Neutrophil (primary cell): ENCODE data around the gene SUMF1.

ENCODE experiments used
- H3K27ac ChIP-seq: fragments of 200-600 bp; sonication (generic); 2 replicates; pipeline ENCODE4 v1.5.1; 2016; ENCODE audit warnings: mild to moderate bottlenecking, moderate library complexity
- H3K27me3 ChIP-seq: fragments of 200-600 bp; sonication (generic); 2 replicates; pipeline ENCODE4 v1.6.0; 2016; ENCODE audit warnings: mild to moderate bottlenecking
- H3K36me3 ChIP-seq: fragments of 200-600 bp; sonication (generic); 2 replicates; pipeline ENCODE4 v1.5.1; 2017
- H3K4me1 ChIP-seq, 2 experiments: fragments of 200-600 bp in 1 of 2; sonication (generic) in 1 of 2; 1 replicate in 1 of 2; 2 replicates in 1 of 2; pipeline versions ENCODE4 v1.5.1 to v1.6.1; 2013 to 2016; ENCODE audit warnings: low read depth in 1 of 2, low read length in 1 of 2, mild to moderate bottlenecking in 1 of 2, moderate library complexity in 1 of 2; ENCODE audit not compliant: control insufficient read depth in 1 of 2, insufficient read depth in 1 of 2
- H3K4me3 ChIP-seq, 2 experiments: fragments of 200-600 bp in 1 of 2; sonication (generic) in 1 of 2; 1 replicate in 1 of 2; 2 replicates in 1 of 2; pipeline ENCODE4 v1.5.1; 2013 to 2016; ENCODE audit warnings: low read depth in 1 of 2, low read length in 1 of 2, mild to moderate bottlenecking in 1 of 2, moderate library complexity in 1 of 2
- H3K9me3 ChIP-seq: fragments of 200-600 bp; sonication (generic); 2 replicates; pipeline ENCODE4 v1.5.1; 2016
- TF ChIP-seq, protein P1 (sequence below): fragments of 200-600 bp; sonication (generic); IDR thresholded peaks from 2 replicates; pipeline ENCODE4 v1.5.1; 2016; ENCODE audit warnings: antibody characterized with exemption

SUMF1 gene

DNA sequence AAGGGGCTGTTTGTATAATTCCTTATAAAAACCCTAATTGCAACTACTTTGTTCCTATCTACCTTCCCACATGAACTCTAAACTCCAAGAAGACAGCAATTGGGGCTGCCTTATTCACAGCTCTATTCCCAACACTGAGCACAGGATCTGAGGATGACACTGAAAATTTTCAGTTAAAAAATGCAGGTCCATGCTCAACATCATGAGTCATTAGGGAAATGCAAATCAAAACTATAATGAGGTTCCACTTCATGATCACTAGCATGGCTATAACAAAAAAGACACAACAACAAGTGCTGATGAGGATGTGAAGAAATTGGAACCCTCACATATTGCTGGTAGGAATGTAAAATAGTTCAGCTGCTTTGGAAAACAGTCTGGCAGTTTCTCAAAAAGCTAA lies 12.9 kb downstream of the SUMF1 start:
- Histone ChIP-seq H3K9me3 (no peaks in the 10 kb centered on the region), H3K27ac (no peak overlapping the region), H3K4me3 (no peak overlapping the region), H3K4me1 (no peaks in the 10 kb centered on the region), H3K36me3 (peaks cover 7% of the 10 kb centered on the region), H3K27me3 (no peaks in the 10 kb centered on the region)
- TF ChIP-seq, protein P1, sequence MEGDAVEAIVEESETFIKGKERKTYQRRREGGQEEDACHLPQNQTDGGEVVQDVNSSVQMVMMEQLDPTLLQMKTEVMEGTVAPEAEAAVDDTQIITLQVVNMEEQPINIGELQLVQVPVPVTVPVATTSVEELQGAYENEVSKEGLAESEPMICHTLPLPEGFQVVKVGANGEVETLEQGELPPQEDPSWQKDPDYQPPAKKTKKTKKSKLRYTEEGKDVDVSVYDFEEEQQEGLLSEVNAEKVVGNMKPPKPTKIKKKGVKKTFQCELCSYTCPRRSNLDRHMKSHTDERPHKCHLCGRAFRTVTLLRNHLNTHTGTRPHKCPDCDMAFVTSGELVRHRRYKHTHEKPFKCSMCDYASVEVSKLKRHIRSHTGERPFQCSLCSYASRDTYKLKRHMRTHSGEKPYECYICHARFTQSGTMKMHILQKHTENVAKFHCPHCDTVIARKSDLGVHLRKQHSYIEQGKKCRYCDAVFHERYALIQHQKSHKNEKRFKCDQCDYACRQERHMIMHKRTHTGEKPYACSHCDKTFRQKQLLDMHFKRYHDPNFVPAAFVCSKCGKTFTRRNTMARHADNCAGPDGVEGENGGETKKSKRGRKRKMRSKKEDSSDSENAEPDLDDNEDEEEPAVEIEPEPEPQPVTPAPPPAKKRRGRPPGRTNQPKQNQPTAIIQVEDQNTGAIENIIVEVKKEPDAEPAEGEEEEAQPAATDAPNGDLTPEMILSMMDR: no peak

DNA sequence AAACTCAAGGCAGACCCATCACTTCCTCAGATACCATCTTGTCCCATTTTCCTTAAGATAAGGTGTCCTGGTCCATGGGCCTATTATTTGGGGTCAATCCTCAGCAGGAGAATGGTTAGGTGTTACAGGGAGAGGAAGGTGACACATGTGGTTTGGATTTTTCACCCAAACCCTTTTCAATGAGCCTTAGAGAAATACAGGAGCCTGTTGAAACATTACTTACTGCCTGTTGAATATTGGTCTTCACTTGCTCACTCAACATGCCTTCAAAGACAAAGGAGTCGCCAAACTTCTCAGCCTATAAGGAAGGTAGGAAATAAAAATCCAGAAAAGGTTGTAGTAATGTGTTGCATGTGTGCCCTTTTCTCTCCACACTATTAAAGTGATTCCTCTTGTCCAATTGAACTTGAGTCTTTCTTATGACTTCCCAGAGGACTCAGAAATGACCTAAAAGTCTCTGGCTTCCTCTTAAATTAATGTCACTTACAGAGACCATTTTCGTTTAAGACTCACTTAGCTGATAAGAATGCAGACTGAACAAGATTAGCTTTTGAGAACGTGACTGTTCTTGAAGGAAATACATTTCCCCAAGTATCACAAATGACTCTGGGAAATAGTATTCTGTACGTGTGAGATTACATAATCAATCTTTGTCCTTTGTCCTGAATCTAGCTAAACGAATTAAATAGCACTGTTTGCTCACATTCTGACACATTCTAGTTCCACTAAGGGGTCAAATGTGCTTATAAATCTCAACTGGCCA lies 17.8 kb downstream of the SUMF1 start:
- H3K9me3 ChIP-seq: no peaks in the 10 kb centered on the region
- H3K4me3 ChIP-seq: no peak overlapping the region
- H3K36me3 ChIP-seq: peaks cover 36% of the 10 kb centered on the region
- H3K27ac ChIP-seq: no peak overlapping the region
- H3K4me1 ChIP-seq: no peaks in the 10 kb centered on the region
- no peaks in the 10 kb centered on the region for H3K27me3 ChIP-seq
- TF ChIP-seq, protein P1: no peak

DNA sequence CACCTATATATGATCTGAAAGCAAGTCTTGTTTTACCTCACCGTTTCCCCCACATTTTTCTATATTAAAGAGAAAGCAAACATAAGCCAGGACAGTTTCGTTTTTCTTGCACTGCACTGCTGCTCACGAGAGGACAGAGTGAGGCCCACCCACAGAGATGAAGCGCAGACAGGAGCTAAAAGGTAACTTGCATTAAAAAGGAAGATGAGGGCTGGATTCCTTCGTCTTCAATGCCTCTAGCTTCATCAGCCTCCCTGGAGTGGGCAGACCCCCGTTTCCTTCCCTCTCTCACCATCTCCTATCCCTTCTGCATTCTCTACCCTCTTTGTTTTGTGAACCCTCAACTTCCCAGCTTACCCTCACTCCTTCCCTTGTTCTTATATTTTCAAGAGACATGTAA lies 18.9 kb downstream of the SUMF1 start:
- Histone ChIP-seq H3K4me1 (no peaks in the 10 kb centered on the region), H3K27ac (no peak overlapping the region), H3K36me3 (peaks cover 38% of the 10 kb centered on the region), H3K4me3 (no peak overlapping the region), H3K9me3 (no peaks in the 10 kb centered on the region), H3K27me3 (no peaks in the 10 kb centered on the region)
- TF ChIP-seq, protein P1: no peak

DNA sequence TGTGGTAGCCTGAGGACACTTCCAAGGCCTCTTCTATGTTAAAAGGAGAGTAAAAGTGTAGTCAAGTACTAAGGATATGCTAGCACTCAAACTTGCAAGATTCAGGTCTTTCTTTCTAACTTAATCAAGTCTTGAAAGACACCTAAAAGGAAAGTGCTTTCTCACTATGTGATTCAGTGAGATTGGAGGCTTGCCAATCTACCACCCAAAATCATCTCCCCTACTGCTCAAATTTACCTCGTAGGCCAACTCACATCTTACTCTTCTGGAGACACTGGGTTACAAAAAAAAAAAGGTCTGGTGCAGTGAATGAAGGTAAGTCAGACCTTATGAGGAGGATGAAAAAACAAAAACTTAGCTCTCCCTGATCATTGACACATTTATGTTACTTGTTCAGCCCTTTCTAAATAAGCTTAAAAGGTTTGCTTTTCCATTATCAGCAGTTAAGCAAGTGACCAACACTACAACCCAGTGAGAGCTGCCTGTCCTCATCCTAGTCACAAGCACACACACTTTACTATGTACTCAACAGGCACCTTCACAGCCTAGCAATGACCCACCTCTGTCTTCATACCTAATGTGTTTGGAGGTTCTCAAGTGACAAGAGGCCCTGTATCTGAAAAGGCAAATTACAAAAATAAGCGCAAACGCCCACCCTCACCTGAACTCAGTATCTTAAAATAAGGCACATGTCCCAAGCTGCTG lies 19.6 kb downstream of the SUMF1 start:
- no peaks in the 10 kb centered on the region for H3K9me3 ChIP-seq
- no peaks in the 10 kb centered on the region for H3K27me3 ChIP-seq
- H3K4me3 ChIP-seq: no peak overlapping the region
- H3K4me1 ChIP-seq: no peaks in the 10 kb centered on the region
- TF ChIP-seq, protein P1: no peak
- H3K36me3 ChIP-seq: peaks cover 38% of the 10 kb centered on the region
- no peak overlapping the region for H3K27ac ChIP-seq

DNA sequence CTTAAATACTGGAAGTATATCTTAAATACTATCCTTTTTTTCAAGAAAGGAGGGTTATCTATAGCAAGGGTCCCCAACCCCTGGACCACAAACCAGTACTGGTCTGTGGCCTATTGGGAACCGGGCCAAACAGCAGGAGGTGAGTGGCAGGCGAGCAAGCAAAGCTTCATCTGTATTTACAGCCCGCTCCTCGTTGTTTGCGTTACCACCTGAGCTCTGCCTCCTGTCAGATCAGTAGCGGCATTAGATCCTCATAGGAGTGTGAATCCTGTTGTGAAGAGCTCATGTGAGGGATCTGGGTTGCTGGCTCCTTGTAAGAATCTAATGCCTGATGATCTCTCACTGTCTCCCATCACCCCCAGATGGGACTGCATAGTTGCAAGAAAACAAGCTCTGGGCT lies 26.1 kb downstream of the SUMF1 start:
- Histone ChIP-seq H3K4me1 (no peaks in the 10 kb centered on the region), H3K9me3 (no peaks in the 10 kb centered on the region), H3K27me3 (no peaks in the 10 kb centered on the region), H3K4me3 (no peak overlapping the region), H3K36me3 (peaks cover 22% of the 10 kb centered on the region), H3K27ac (no peak overlapping the region)
- TF ChIP-seq, protein P1: no peak
